ACHN (cell line): ENCODE results near the gene SLCO2A1.
"Not testable (repeated sequence)": the region's sequence is repeated elsewhere in the genome, so short reads cannot be mapped to it uniquely, and the experiment has no call there.

Source experiments
- DNase-seq: peaks from one replicate; pipeline ENCODE4 v3.0.0-alpha.2; 2015
- in situ Hi-C: cut with HindIII; loops from 2 replicates; pipeline ENCODE4 v1.10.0; 2017; ENCODE audit warnings: low sequenced_read_pairs, low pct_ligation_motif_present, low pct_unique_long_range_greater_than_20kb

SLCO2A1 gene

DNA sequence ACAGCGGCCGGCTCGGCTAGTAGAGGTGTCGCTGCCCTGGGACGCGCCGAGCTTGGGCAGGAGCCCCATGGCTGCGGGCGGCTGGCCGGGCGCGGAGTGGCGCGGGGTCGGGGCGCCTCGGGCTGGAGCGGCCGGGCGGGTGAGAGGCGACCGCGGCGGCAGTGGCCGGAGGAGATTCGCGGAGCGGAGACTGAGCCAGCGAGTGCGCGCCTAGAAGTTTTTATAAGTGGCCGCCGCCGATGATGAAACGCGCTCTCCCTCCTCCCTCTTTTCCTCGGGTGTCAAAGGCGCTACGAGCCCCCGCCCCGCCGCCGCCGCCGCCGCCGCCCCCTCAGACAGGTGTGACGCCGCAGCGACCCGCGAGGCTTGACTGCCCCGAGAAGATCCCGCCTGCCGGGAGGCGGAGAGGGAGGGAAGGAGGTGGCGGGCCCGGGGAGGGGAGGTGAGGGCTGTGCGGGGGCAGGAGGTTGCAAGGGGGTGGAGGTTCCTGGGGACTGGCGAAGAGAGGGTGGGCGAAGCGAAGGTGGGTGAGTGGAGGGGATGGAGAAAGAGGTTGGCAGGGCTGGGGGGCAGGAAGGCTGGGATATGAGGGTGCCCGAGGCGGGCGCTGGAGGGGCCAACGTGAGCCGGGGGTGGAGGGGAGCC is at the start of gene SLCO2A1:
SLCO2A1 (minus strand) TSS at position 192 of the 645 bp plus-strand sequence; CDS start at position 69, 123 bp downstream.
- peak; percentile 17 for DNase-seq
- in situ Hi-C loops, result no loop called here

DNA sequence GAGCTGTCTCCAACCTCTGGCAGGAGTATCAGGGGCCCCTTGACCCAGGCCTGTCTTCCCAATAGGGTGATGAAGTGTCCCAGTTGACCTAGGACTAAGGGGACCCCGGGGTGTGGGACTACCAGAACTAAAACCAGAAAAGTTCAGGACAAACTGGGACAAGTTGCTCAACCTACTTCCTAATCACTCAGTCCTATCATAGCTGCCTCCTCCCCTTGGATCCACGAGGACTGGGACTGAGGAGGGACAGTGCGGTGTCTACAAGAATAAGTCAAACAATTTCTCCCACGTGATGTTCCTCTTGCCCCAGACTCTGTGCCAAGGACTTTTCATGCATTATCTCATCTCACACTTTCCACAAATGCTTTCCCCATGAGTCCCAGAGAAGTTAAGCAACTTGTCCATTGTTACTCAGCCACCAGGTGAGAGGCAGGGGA is 49.4 kb upstream of the SLCO2A1 start:
- no peak for DNase-seq
- in situ Hi-C loops, result no loop called here

DNA sequence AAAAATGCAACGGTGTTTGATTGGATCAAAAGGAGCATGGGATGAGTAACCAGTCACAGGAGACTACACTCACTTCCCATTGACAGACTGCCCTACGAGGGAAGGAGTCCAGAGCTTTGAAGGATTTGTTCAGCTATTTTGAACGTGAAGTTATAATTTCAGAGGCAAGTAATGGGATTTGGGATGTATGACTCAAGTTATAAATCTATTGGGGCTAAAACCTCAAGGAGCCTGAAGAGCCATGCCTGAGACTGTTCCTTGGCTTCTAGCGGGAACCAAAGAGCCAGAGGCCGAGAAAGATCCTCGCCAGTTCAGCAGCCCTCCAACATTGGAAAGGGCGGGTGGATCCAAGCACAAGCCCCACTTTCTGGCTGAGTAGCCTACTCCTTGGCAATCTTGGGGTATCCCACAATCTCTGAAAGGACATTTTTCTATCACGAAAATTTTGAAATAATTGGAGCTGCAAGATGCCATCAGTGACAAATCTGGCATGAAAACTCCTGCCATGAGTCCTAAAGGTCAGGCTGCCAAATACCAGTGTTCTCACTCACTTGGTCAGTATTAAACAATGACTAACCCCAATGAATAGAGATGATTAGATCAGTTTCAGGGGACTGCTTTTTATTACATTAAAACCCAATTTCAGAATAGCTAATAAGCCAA is 48.6 kb upstream of the SLCO2A1 start:
- DNase-seq, result no peak
- in situ Hi-C loops, result no loop called here

DNA sequence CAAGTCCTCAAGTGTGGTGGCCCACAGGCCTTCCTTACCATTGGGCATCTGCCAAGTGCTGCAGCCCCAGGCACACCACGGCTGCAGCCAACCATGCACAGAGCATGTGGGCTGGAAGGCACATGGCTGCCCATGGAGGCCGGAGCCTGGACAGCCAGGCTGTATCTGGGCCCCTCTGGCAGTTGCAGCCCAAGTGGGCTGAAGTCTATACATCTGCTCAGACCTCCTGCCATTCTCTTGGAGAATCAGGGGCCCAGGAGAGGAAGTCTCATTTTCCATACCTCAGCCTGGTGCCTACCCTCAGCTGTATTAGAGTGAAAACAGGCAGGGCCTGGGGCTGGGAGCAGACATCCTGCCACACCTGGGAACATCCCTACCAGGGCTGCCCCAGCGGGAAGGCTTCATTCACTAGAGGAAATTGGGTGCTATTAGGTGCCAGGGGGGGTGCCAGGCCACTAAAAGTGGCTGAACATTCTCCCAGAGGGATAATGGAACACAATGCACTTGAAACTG is 48.0 kb upstream of the SLCO2A1 start:
- in situ Hi-C loops, result no loop called here
- DNase-seq, result no peak

DNA sequence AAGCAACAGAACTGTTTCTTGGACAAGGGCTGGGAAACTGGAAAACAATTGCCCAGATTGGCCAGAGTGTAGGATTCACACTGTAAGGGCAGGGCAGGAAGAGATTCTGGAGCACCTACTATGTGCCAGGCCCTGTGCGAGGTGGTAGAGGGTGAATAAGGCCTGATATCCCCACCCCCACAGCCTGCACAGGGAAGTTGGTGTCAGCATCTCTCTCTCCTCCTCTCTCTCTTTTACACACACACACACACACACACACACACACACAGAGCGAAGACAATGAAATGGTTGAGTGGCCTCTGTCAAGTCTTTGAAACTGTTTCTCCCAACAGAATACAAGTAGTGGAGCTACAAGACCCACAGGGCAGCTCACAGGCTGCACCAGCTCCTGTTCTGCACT is 47.1 kb upstream of the SLCO2A1 start:
- in situ Hi-C loops, result no loop called here
- no peak for DNase-seq

DNA sequence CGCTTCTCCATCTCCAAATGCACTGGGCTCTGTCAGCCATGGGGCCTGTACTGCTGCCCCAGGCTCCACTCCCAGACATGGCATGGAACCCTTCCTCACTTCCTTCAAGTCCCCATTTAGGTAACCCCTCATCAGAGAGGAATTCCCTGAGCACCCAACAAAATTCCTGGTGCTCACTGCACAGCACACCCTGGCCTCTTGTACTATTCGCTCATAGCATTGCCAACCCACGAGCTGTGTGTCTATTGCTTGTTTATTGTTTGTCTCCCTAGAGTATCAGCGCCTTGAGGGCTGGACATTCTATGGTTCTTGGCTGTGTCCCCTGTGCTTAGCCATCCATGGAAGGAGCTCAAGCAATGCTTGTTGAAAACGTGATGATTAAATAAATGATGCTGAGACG is 46.1 kb upstream of the SLCO2A1 start:
- in situ Hi-C loops, result no loop called here
- DNase-seq, result no peak

DNA sequence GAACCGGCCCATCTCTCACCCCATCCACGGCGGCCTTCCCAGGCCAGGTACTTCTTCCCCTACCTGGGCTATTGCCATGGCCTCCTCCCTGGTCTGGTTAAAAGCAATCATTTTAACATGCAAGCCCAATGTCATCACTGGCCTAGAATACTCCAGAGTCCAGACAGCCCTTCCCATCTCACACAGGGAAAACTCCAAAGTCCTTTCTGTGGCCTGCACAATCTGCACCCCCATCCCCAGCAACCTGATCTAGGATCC is 45.8 kb upstream of the SLCO2A1 start:
- in situ Hi-C loops, result no loop called here
- DNase-seq, result no peak

DNA sequence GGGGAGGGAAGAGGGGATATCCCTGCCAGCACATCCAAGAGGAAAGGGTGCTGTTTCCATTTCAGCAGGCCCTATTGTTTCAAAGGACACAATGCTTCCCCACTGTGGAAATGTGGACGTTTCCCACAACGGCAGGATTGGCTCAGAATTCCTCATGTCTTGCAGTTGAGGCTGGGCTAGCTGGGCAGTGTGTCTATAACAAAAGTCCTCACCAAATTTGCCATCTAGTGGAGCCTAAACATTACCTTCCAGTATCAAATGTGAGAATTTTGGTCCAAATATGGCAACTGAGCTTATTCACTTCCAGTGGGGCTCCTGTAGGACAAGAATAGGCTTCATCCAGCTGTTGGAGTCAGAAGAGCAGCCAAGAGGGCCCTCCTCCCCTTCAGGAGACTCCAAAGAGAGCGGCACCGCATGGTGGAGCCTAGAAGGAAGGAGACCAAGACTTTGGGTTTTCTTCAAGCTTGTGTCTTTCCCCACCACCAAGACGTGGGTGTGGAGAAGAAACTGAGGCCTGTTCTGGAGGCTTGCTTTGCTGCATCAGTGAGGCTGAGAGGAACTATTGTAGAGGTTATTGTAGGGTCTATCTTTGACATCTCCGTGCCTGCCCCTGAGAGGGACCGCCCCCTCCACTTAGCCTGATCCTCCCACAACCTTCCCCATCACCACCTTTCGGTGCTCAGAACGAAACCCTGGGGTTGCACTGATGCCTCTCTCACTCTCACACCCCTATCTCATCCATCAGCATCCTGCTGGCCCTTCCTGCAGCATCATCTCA is 45.3 kb upstream of the SLCO2A1 start:
- in situ Hi-C loops, result no loop called here
- no peak for DNase-seq

DNA sequence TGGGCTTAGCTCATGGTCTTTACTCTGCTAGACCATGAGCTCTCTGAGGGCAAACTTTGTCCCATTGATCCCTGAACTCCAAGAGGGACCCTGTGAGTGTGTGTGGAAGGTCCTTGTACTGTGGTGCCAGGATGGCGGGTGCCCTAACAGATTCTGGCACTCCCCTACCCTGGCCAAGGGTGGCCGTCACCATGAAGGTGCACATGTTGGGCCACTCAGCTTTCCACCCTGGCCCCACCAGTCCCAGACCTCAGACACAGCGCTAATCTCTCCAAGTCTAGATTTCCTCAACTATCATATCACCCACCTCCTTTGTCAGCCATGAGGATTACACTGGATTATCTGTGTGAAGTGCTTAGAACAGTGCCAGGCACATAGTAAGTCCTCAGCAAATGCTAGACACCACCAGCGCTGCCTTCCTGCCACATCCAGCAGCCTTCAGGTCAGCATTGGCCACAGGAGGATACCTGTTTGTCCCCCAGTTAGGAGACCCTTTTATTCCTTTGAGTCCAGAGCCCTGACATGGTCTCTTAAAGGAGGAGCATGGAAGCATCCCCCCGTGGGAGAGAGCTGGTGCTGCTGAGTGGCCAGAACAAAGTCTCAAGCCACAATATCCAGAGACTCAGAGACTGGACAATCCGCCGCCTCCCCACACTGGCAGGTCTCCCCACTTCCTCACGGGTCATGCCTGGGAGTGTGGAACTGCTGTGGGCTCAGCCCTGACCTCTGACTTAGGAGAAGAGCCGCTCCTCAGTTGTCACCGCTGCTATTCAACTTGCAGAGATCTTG is 44.5 kb upstream of the SLCO2A1 start:
- in situ Hi-C loops, result no loop called here
- DNase-seq, result no peak

DNA sequence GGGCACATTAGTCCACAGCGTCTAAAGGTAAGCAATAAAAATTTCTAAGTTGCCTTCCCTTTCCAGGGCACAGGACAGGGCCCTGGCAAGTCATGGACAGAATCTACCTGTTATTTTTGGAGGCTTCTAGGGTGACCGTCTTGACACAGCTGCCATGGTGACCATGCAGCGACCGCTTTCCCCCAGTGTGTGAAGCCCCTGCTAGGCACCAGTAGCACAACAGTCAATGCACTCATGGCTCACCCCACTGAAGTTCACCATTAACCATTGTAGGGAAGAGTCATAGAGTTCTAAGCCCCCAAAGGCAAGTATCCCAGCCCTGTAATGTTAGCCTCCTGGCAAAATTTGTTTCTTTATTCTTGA is 43.8 kb upstream of the SLCO2A1 start:
- DNase-seq, result no peak
- in situ Hi-C loops, result no loop called here

DNA sequence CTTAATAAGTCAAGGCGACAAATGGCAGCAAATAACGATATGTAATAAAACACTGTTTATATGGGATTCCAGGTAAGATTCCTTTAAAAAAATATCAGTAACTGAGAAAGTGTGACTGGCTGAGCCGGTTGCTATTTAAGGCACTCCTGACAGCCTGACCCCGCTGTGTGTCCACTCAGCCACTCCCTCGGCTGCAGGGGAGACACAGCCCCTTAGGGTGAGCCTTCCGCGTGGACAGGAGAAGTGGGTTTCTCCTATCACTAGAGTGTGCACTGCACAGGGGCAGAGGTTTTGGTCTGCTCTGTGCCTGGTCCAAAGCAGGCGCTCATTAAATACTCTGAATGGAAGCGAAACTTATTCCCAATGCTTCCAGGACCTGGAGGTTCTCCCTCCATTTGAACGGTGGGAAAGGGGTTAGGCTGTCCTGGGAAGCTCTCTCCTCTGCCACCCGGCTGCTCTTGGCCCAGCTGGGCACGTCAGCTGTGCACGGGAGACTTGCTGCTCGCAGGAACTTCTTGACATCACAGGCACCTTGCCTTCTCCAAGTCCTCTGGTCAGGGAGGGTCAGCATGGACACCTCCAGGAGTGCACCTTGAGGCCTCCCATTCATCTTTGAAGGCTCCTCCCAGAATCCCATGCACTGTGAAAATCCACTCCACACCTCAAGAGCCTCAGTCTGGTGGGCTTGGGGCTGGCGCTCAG is 43.3 kb upstream of the SLCO2A1 start:
- in situ Hi-C loops, result no loop called here
- no peak for DNase-seq

DNA sequence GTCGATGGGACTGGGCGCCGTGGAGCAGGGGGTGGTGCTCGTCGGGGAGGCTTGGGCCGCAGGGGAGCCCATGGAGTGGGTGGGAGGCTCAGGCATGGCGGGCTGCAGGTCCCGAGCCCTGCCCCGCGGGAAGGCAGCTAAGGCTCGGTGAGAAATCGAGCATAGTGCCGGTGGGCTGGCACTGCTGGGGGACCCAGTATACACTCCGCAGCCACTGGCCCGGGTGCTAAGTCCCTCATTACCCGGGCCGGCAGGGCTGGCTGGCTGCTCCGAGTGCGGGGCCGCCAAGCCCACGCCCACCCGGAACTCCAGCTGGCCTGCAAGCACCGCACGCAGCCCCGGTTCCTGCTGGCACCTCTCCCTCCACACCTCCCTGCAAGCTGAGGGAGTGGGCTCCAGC is 40.6 kb upstream of the SLCO2A1 start:
- in situ Hi-C loops, DNase-seq: not testable (repeated sequence)

DNA sequence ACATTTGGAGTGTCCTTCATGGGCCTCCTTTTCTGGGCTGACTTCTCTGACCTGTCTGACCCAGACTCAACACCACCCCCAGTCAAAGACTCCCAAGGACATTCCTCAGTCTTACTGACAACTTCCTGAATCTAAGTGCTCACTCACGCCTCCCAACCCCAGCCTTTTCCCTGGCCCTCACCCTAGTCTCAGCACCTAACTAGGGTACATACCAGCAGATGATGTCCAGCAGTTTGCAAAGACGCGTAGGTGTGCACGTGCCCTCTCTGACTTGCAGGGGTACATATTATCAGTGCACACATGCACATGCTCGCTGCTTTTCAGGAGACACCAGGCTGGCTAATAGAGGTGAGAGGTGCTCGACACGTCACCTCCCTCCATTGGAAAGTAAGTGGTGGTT is 38.7 kb upstream of the SLCO2A1 start:
- in situ Hi-C loops, result no loop called here
- no peak for DNase-seq

DNA sequence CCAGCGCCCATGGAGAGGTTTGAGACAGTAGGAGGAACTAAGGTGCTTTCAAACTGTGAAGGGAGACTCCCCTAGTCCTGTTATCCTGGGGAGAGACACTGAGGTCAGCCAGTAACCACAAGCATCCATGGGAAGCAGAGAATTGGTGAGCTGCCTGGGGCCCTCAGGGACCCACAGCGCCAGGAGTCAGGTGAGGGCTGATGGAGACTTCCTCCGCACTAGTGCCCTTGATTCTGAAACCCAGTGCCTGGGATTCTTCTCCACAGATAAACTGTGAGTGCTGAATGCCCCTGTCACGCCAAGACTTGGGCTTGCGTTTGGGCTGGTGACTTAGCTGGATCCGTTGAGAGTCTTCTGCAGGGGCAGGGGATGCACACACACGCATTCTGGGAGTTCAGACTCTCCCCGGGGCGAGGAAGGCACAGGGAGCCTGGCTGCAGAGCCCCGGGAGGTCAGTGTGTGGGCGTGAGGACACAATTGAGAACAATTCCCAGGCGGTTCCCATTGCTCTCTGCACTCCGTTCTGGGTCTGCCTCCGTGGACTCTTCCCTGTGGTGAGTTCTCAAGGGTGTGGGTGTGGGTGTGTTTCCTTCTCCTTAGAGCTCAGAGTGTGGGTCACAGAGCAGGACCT is 37.9 kb upstream of the SLCO2A1 start:
- DNase-seq, result no peak
- in situ Hi-C loops, result no loop called here

DNA sequence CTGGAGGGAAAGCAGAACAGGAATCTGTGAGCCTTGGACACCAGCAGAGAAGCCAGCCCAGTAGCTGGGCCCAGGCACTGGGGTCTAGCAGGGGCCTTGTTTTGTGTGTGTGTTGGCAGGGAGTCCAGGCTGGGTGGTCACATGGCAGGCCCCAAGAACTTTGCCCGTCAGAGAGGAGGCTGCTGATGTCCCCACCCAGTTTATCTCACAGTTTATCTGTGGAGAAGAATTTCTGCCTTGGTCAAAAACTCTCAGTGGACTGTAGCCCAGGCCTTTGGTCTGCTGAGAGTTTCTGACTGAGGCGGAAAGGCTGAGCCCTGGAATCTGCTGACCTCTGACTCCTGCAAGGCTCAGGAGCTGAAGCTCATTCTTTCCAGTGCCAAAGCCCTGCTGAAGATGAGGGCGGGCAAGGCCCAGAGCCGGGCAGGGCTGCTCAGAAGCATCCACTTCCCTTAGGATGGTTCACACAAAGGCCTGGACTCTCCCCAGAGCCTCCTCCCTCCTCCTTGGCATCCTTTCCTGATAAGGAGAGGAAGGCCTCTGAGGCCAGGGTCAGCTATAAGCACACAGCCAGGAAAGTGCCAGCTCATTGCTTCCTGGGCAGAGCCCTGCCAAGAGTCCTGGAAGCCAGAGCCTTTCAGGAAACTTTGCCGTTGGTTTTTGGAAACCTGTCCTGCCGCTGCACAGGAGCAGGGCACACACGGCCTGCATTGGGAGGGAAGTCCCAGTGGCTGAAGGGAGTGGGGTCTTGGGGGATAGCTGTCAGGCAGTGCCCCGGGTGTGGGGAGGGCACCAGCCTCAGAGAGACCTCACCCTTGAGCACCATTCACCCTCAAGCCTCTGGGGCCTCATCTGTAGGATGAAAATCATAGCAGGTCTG is 37.2 kb upstream of the SLCO2A1 start:
- DNase-seq, result no peak
- in situ Hi-C loops, result no loop called here

DNA sequence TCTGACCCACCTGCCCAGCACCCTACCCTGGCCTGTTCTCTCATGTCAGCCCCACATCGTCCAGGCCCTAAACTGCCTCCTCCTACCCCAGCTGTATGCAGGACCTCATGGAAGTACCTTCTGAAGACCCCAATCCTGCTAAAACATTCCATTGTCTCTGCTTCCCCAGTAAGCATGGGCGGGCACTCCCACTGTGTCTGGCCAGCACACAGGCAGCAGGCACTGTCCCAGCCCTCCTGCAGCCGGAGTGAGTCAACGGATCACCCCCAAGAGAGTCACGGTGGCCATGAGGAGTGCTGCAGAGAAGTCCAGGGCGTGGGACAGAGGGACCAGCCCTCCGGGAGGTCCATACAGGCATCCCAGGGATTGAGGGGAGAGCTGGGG is 36.4 kb upstream of the SLCO2A1 start:
- DNase-seq, result no peak
- in situ Hi-C loops, result no loop called here
